Measurements from ENCODE around the gene JPH3.

The JPH3 gene

DNA sequence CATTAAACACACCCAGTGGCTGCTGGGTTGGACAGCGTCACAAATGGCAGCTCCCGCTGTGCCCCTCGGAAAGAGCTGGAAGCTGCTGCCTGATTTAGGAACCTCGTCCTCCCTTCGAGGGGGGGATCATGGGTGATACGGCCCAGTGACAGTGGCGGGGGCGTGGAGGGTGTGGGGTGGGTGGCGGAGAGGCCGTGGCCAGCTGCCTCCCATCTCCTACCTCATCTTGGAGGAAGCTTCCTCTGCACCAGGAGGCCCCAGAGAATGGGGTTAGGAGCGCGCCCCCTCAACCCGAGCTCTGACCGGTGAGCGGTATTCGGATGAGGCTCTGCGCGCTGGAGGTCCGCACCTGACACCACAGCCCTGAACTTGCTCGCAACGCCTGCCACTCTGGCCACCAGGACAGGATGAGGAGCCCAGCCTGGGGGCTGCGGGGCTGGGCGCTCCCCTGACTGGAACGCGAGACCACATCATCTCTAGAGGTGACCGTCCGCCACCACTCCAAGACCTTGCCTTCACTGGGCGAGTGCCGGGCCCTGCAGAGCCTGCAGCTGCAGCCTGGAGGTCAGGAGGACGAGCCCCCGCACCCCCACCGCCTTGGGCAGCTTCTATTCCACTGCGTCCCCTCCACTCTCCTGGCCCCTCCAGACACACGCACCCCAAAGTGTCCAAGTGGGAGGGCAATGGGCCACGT lies 82.5 kb downstream of the JPH3 start:
- Histone ChIP-seq H3K9me3 (ENCODE audit: insufficient read depth, low read depth, low read length) (no peaks in the 10 kb centered on the region), H3K36me3 (ENCODE audit: insufficient read depth, low read length) (no peaks in the 10 kb centered on the region)
- 93% methylated on average over 31 of the region's 35 CpGs for WGBS

GRCh38 chr16:87685405-87685755 lies 83.1 kb downstream of the JPH3 start:
- 94% methylated on average over 19 of the region's 19 CpGs for WGBS
- H3K9ac ChIP-seq (ENCODE audit: low read depth, low read length), result no peak overlapping the region; the same call in 1 of the 2 replicates
- no peaks in the 10 kb centered on the region for H3K4me1 ChIP-seq (ENCODE audit: insufficient read depth, low read length)
- no peaks in the 10 kb centered on the region for H3K36me3 ChIP-seq (ENCODE audit: insufficient read depth, low read length)
- no peak overlapping the region for H3K4me3 ChIP-seq (ENCODE audit: low read length)
- H3K27me3 ChIP-seq (ENCODE audit: insufficient read depth, low read length), result no peaks in the 10 kb centered on the region
- no peaks in the 10 kb centered on the region for H3K9me3 ChIP-seq (ENCODE audit: insufficient read depth, low read depth, low read length)
- H3K27ac ChIP-seq (ENCODE audit: low read depth, low read length), result no peak overlapping the region

More for the DNA sequence above, 82.5 kb downstream of the JPH3 start:
- H3K27me3 ChIP-seq (ENCODE audit: insufficient read depth, low read length), result no peaks in the 10 kb centered on the region
- no peak overlapping the region; the same call in 1 of the 2 replicates for H3K9ac ChIP-seq (ENCODE audit: low read depth, low read length)
- H3K27ac ChIP-seq (ENCODE audit: low read depth, low read length), result no peak overlapping the region
- H3K4me1 ChIP-seq (ENCODE audit: insufficient read depth, low read length), result no peaks in the 10 kb centered on the region
- no peak overlapping the region for H3K4me3 ChIP-seq (ENCODE audit: low read length)

DNA sequence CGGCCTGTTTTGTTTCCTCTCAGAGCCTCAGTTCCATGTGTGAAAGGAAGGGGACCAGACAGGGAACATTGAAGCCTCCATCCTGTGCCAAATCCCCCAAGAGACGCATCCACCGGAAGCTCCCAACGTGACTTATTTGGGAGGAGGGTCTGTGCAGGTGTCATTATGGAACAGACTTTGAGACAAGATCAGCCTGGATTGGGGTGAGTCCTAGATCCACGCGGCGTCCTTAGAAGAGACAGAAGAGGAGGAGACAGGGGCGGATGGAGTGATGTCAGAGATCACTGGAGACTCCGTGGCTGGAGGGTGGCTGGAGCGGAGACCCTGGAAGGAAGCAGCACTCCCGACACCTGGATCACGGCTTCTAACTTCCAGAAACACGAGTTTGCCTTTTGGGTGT lies 83.5 kb downstream of the JPH3 start:
- no peak overlapping the region for H3K9ac ChIP-seq (ENCODE audit: low read depth, low read length)
- no peaks in the 10 kb centered on the region for H3K27me3 ChIP-seq (ENCODE audit: insufficient read depth, low read length)
- H3K36me3 ChIP-seq (ENCODE audit: insufficient read depth, low read length), result no peaks in the 10 kb centered on the region
- H3K4me1 ChIP-seq (ENCODE audit: insufficient read depth, low read length), result no peaks in the 10 kb centered on the region
- WGBS, result 91% methylated on average over 13 of the region's 13 CpGs
- H3K4me3 ChIP-seq (ENCODE audit: low read length), result no peak overlapping the region
- no peaks in the 10 kb centered on the region for H3K9me3 ChIP-seq (ENCODE audit: insufficient read depth, low read depth, low read length)
- no peak overlapping the region for H3K27ac ChIP-seq (ENCODE audit: low read depth, low read length)

DNA sequence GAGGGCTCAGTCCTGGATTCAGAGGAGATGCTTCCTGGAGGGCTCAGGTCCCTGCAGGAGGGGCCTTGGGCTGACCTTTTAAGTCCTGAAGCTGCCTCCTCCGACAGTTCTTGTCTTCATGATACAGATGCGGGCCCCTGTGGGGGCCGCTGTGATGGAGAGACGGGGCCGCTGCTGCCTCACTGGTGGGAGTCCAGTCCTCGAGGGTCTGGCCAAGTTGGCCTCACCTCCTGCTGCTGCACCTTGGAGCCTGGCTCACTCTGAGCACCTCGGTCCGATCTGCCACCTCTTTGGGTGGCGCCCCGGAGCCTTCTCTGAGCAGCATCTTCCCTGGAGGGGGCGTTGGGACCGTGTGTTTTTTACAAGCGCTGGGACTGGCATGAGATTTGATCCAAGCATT lies 84.4 kb downstream of the JPH3 start:
- no peaks in the 10 kb centered on the region for H3K4me1 ChIP-seq (ENCODE audit: insufficient read depth, low read length)
- H3K9ac ChIP-seq (ENCODE audit: low read depth, low read length), result no peak overlapping the region
- H3K36me3 ChIP-seq (ENCODE audit: insufficient read depth, low read length), result no peaks in the 10 kb centered on the region
- no peak overlapping the region for H3K27ac ChIP-seq (ENCODE audit: low read depth, low read length)
- H3K9me3 ChIP-seq (ENCODE audit: insufficient read depth, low read depth, low read length), result no peaks in the 10 kb centered on the region
- WGBS, result 87% methylated on average over 13 of the region's 13 CpGs
- H3K4me3 ChIP-seq (ENCODE audit: low read length), result no peak overlapping the region
- no peaks in the 10 kb centered on the region for H3K27me3 ChIP-seq (ENCODE audit: insufficient read depth, low read length)

DNA sequence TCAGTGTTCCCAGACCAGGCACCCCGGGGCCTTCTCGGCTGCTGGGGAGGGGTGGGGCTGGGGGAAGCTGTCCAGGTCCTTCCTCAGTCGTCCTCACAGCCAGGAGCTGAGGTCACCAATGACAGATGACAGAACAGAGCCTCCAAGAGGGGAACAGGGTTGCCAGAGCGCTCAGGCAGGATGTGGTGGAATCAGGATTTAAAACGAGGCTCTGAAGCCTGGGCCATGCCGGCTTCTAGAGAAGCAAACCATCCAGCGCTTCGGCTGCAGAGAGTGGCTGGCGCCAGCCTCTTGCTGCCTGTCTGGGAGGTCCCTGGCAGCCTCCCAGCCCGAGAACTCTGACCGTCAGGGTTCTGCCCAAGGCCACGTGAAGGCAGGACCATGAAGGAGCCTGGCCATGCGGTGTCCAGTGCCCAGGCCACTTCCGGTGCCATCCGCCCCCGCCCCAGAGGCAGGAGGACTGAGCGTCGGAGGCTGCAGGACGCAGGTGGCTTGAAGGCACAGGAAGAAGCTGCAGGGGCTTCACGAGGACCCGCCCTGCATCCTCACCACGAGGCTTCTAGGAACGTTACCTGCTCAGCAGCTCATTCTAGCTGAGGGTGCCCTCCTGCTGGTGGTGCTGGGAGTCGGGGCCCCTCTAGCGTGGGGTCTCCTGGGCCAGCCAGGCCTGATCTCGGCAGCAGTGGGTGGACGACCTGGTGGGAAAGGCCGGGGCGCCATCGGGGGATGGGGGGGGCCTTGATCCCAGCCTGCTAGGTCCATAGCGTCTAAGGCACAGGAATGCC lies 85.0 kb downstream of the JPH3 start:
- H3K27ac ChIP-seq (ENCODE audit: low read depth, low read length), result no peak overlapping the region
- no peaks in the 10 kb centered on the region for H3K4me1 ChIP-seq (ENCODE audit: insufficient read depth, low read length)
- H3K4me3 ChIP-seq (ENCODE audit: low read length), result no peak overlapping the region
- no peak overlapping the region for H3K9ac ChIP-seq (ENCODE audit: low read depth, low read length)
- 93% methylated on average over 31 of the region's 31 CpGs for WGBS
- H3K36me3 ChIP-seq (ENCODE audit: insufficient read depth, low read length), result no peaks in the 10 kb centered on the region
- no peaks in the 10 kb centered on the region for H3K9me3 ChIP-seq (ENCODE audit: insufficient read depth, low read depth, low read length)
- H3K27me3 ChIP-seq (ENCODE audit: insufficient read depth, low read length), result no peaks in the 10 kb centered on the region

GRCh38 chr16:87687998-87688529 lies 85.8 kb downstream of the JPH3 start:
- Histone ChIP-seq H3K9me3 (ENCODE audit: insufficient read depth, low read depth, low read length) (no peaks in the 10 kb centered on the region), H3K4me3 (ENCODE audit: low read length) (no peak overlapping the region), H3K9ac (ENCODE audit: low read depth, low read length) (no peak overlapping the region), H3K27ac (ENCODE audit: low read depth, low read length) (no peak overlapping the region), H3K4me1 (ENCODE audit: insufficient read depth, low read length) (no peaks in the 10 kb centered on the region), H3K27me3 (ENCODE audit: insufficient read depth, low read length) (no peaks in the 10 kb centered on the region), H3K36me3 (ENCODE audit: insufficient read depth, low read length) (no peaks in the 10 kb centered on the region)
- 91% methylated on average over 14 of the region's 14 CpGs for WGBS

GRCh38 chr16:87688876-87689815 lies 86.8 kb downstream of the JPH3 start:
- Histone ChIP-seq H3K9ac (ENCODE audit: low read depth, low read length) (no peak overlapping the region), H3K36me3 (ENCODE audit: insufficient read depth, low read length) (no peaks in the 10 kb centered on the region), H3K27ac (ENCODE audit: low read depth, low read length) (no peak overlapping the region), H3K27me3 (ENCODE audit: insufficient read depth, low read length) (no peaks in the 10 kb centered on the region), H3K4me3 (ENCODE audit: low read length) (no peak overlapping the region), H3K4me1 (ENCODE audit: insufficient read depth, low read length) (no peaks in the 10 kb centered on the region), H3K9me3 (ENCODE audit: insufficient read depth, low read depth, low read length) (no peaks in the 10 kb centered on the region)
- 93% methylated on average over 45 of the region's 45 CpGs for WGBS

DNA sequence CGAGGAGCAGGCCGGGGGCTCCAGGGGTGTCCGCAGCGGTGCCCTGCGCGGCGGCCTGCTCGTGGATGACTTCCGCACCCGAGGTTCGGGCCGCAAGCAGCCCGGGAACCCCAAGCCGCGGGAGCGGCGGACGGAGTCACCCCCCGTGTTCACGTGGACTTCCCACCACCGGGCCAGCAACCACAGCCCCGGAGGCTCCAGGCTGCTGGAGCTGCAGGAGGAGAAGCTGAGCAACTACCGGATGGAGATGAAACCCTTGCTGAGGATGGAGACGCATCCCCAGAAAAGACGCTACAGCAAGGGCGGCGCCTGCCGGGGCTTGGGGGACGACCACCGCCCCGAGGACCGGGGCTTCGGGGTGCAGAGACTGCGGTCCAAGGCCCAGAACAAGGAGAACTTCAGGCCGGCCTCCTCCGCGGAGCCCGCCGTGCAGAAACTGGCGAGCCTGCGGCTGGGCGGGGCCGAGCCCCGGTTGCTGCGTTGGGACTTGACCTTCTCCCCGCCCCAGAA lies 87.7 kb downstream of the JPH3 start:
- no peaks in the 10 kb centered on the region for H3K9me3 ChIP-seq (ENCODE audit: insufficient read depth, low read depth, low read length)
- no peaks in the 10 kb centered on the region for H3K4me1 ChIP-seq (ENCODE audit: insufficient read depth, low read length)
- H3K4me3 ChIP-seq (ENCODE audit: low read length), result no peak overlapping the region
- H3K27me3 ChIP-seq (ENCODE audit: insufficient read depth, low read length), result no peaks in the 10 kb centered on the region
- no peak overlapping the region for H3K9ac ChIP-seq (ENCODE audit: low read depth, low read length)
- 95% methylated on average over 46 of the region's 46 CpGs for WGBS
- H3K27ac ChIP-seq (ENCODE audit: low read depth, low read length), result no peak overlapping the region
- peaks cover 8% of the 10 kb centered on the region for H3K36me3 ChIP-seq (ENCODE audit: insufficient read depth, low read length)

DNA sequence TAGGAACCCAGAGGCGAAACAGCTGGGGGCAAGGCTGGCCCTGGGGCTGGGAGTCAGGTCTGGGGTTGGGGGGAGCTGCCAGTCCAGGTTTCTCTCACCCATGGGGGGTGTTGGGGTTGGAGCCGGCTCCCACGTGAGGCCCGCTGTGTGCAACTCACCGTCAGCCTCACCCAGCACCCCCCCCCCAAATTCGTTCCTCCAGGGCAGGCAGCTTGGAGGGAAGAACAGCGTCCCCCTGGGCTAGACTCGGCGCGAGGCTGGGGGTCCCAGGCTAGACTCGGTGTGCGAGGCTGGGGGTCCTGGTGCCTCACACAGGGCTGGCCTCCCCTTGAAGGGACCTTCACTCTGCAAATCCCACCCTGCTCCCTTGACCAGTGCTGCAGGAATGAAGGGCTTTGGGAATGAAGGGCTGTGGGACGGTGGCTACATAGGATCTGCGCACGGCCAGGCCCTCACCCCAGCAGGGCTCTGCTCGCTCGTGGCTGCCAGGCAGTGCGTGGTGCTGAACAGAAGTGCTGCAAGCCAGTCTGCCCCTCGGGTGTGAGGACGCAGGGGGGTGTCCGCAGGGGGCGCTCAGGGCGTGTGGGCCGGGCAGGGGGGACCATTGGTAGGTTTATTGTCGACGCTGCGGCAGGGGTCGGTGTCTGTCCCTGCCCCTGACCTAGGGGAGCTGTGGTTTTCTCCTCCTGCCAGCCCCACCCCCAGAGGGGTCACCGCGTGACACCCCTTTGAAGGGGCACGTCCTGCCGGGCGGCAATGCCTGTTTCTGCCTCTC lies 88.8 kb downstream of the JPH3 start:
- Histone ChIP-seq H3K27ac (ENCODE audit: low read depth, low read length) (no peak overlapping the region), H3K36me3 (ENCODE audit: insufficient read depth, low read length) (peaks cover 19% of the 10 kb centered on the region), H3K27me3 (ENCODE audit: insufficient read depth, low read length) (no peaks in the 10 kb centered on the region), H3K9ac (ENCODE audit: low read depth, low read length) (no peak overlapping the region), H3K4me1 (ENCODE audit: insufficient read depth, low read length) (no peaks in the 10 kb centered on the region), H3K9me3 (ENCODE audit: insufficient read depth, low read depth, low read length) (no peaks in the 10 kb centered on the region), H3K4me3 (ENCODE audit: low read length) (no peak overlapping the region)
- WGBS, result 89% methylated on average over 33 of the region's 33 CpGs

- Histone ChIP-seq H3K9ac (ENCODE audit: low read depth, low read length) (no peak overlapping the region), H3K9me3 (ENCODE audit: insufficient read depth, low read depth, low read length) (no peaks in the 10 kb centered on the region), H3K27ac (ENCODE audit: low read depth, low read length) (no peak overlapping the region), H3K36me3 (ENCODE audit: insufficient read depth, low read length) (peaks cover 25% of the 10 kb centered on the region), H3K4me3 (ENCODE audit: low read length) (no peak overlapping the region), H3K4me1 (ENCODE audit: insufficient read depth, low read length) (no peaks in the 10 kb centered on the region), H3K27me3 (ENCODE audit: insufficient read depth, low read length) (no peaks in the 10 kb centered on the region)
- WGBS, result 91% methylated on average over 14 of the region's 14 CpGs
These were observed 89.4 kb downstream of the JPH3 start for GRCh38 chr16:87691686-87692079.
